Endothelial cell of umbilical vein (primary cell): ENCODE data around the gene SRGAP1. TPM values are rescaled to one million over a fixed set of nuclear protein-coding genes. Genes with fewer than 3 reads are reported as not detected.
"Not testable (repeated sequence)": the region's sequence is repeated elsewhere in the genome, so short reads cannot be mapped to it uniquely, and the experiment has no call there.

Experiments
- BruUV-seq: library from RNA; stranded (reverse); fragments of 400-500 nt; replicated peaks from 2 replicates; lab custom pipeline; 2021; lab: Mats Ljungman, UMichigan
- CTCF ChIA-PET: fragments of 300-600, 350-600 bp; sonication (Branson Sonifier 250); formaldehyde crosslinking; loops from one replicate; lab custom pipeline; 2021; ENCODE audit warnings: antibody characterized with exemption, inconsistent platforms; lab: Charles Lee
- POLR2A ChIA-PET: fragments of 300-600, 350-600 bp; sonication (Branson Sonifier 250); formaldehyde crosslinking; loops from one replicate; lab custom pipeline; 2021; ENCODE audit warnings: antibody characterized with exemption, inconsistent platforms; lab: Charles Lee
- DNase-seq: peaks from one replicate; pipeline ENCODE4 v3.0.0-alpha.2; 2011; ENCODE audit warnings: low read depth, low spot score
- FAIRE-seq: peaks from 2 replicates; lab custom pipeline; 2011; peaks lifted over from hg19 to GRCh38; lab: Jason Lieb, UNC
- H2AFZ ChIP-seq: 2 replicates; pipeline ENCODE4 v1.6.0; 2012; ENCODE audit warnings: low read depth, low read length, control low read depth, inconsistent platforms
- H3K27ac ChIP-seq: 2 replicates; pipeline ENCODE4 v1.5.1; 2011; ENCODE audit warnings: low read depth, mild to moderate bottlenecking, control low read depth, low read length, moderate library complexity; ENCODE audit not compliant: insufficient read depth
- H3K27me3 ChIP-seq, 2 experiments: 2 replicates each; pipeline versions ENCODE4 v1.6.0 to v1.6.1; 2011; ENCODE audit warnings: low read length in 2 of 2, mixed read lengths in 1 of 2; ENCODE audit not compliant: control insufficient read depth in 2 of 2, insufficient read depth in 2 of 2
- H3K36me3 ChIP-seq, 2 experiments: 2 replicates in 1 of 2; 3 replicates in 1 of 2; pipeline ENCODE4 v1.5.1; 2011; ENCODE audit warnings: low read length in 2 of 2, mild to moderate bottlenecking in 1 of 2, moderate library complexity in 1 of 2; ENCODE audit not compliant: control insufficient read depth in 2 of 2, insufficient read depth in 2 of 2; ENCODE audit errors: extremely low read depth in 1 of 2
- H3K4me1 ChIP-seq: 3 replicates; pipeline ENCODE4 v1.5.1; 2011; ENCODE audit warnings: mild to moderate bottlenecking, low read length; ENCODE audit not compliant: control insufficient read depth, insufficient read depth; ENCODE audit errors: extremely low read depth
- H3K4me2 ChIP-seq: 2 replicates; pipeline ENCODE4 v1.6.1; 2011; ENCODE audit warnings: low read length, control low read depth, mixed read lengths; ENCODE audit not compliant: insufficient read depth
- H3K4me3 ChIP-seq, 3 experiments: fragments of 200-600 bp in 1 of 3; sonication (generic), shearing (Covaris generic) in 1 of 3; replicated peaks in 1 of 3; 2 replicates each; pipeline ENCODE4 v1.5.1; 2011 to 2016; ENCODE audit warnings: control low read depth in 3 of 3, low read length in 3 of 3, mild to moderate bottlenecking in 2 of 3, inconsistent platforms in 1 of 3, low read depth in 1 of 3, moderate library complexity in 1 of 3; ENCODE audit not compliant: insufficient read depth in 1 of 3
- H3K79me2 ChIP-seq: 2 replicates; pipeline ENCODE4 v1.6.0; 2012; ENCODE audit warnings: low read length, inconsistent platforms; ENCODE audit not compliant: control insufficient read depth, insufficient read depth
- H3K9ac ChIP-seq: replicated peaks from 2 replicates; pipeline ENCODE3; 2011; ENCODE audit warnings: low read length, control low read depth; ENCODE audit not compliant: insufficient read depth; ENCODE audit errors: extremely low read depth
- H3K9me1 ChIP-seq: replicated peaks from 3 replicates; pipeline ENCODE4 v1.6.0; 2011; ENCODE audit warnings: mild to moderate bottlenecking, low read length; ENCODE audit not compliant: control insufficient read depth, insufficient read depth; ENCODE audit errors: extremely low read depth
- H3K9me3 ChIP-seq: replicated peaks from 2 replicates; pipeline ENCODE4 v1.5.1; 2012; ENCODE audit warnings: low read length, inconsistent platforms; ENCODE audit not compliant: control insufficient read depth, insufficient read depth
- H4K20me1 ChIP-seq: replicated peaks from 2 replicates; pipeline ENCODE3; 2011; ENCODE audit warnings: mild to moderate bottlenecking, low read length; ENCODE audit not compliant: control insufficient read depth, insufficient read depth; ENCODE audit errors: extremely low read depth
- CTCF ChIP-seq, 2 donors: IDR thresholded peaks; 1 replicate in 1 of 2; 2 replicates in 1 of 2; pipeline ENCODE4 v1.5.1; 2011; ENCODE audit warnings: low read length in 2 of 2, mild to moderate bottlenecking in 2 of 2, moderate library complexity in 2 of 2, control low read depth in 1 of 2, inconsistent platforms in 1 of 2, low read depth in 1 of 2; ENCODE audit not compliant: insufficient read depth in 1 of 2; ENCODE audit errors: extremely low read depth in 1 of 2
- FOS ChIP-seq: IDR thresholded peaks from 2 replicates; pipeline ENCODE4 v1.6.1; 2011; ENCODE audit warnings: mild to moderate bottlenecking, low read length, moderate library complexity, borderline replicate concordance; ENCODE audit not compliant: insufficient read depth
- JUN ChIP-seq: IDR thresholded peaks from 2 replicates; pipeline ENCODE4 v1.6.1; 2011; ENCODE audit warnings: borderline replicate concordance, low read depth; ENCODE audit not compliant: insufficient read length, insufficient read depth
- POLR2A ChIP-seq: IDR thresholded peaks from 2 replicates; pipeline ENCODE4 v1.6.1; 2012; ENCODE audit warnings: low read depth, mild to moderate bottlenecking, control low read depth, low read length
- POLR2AphosphoS5 ChIP-seq: IDR thresholded peaks from 2 replicates; pipeline ENCODE4 v1.6.1; 2012; ENCODE audit warnings: low read depth, mild to moderate bottlenecking, control low read depth, low read length, moderate library complexity; ENCODE audit not compliant: insufficient read depth
- dilution Hi-C: fragments of 300-500 bp; cut with MboI; formaldehyde crosslinking; loops from one replicate; pipeline ENCODE4 v1.15.0; 2019; ENCODE audit warnings: low sequenced_read_pairs; ENCODE audit not compliant: extremely low pct_ligation_motif_present
- intact Hi-C: fragments of 100-400 bp; cut with micrococcal nuclease; formaldehyde crosslinking; loops from one replicate; pipeline ENCODE4 v1.10.0; 2022
- polyA plus RNA-seq, 4 experiments: library from polyadenylated mRNA; depleted of rRNA in 3 of 4; stranded (reverse) in 3 of 4; unstranded in 1 of 4; fragments of >200 nt; gene quantifications; 2 replicates each; pipeline versions ENCODE4 v1.2.1 to v1.2.3, GENCODE V29; 2011 to 2012; ENCODE audit warnings: missing spikeins in 1 of 4
- total RNA-seq: library from RNA; stranded (reverse); gene quantifications from 2 replicates; pipeline ENCODE4 v1.2.3, GENCODE V29; 2021

SRGAP1 gene
- total and polyA plus RNA-seq, 2 donors (not counting 3 experiments of a cell fraction or from before 2014, with no cell fraction given): 4.9 to 16.3 TPM

- Histone ChIP-seq H3K9me1 (no peaks in the 10 kb centered on the region), H3K36me3 (no peaks in the 10 kb centered on the region), H3K4me1 (peaks cover 5% of the 10 kb centered on the region), H3K9me3 (no peaks in the 10 kb centered on the region), H3K4me3 (no peak overlapping the region), H3K27me3 (no peaks in the 10 kb centered on the region), H3K27ac (no peak overlapping the region), H3K4me2 (no peak overlapping the region), H3K9ac (no peak overlapping the region), H4K20me1 (no peaks in the 10 kb centered on the region), H2AFZ (no peak overlapping the region), H3K79me2 (peaks cover 34% of the 10 kb centered on the region)
- intact Hi-C loops: no loop called here
- TF ChIP-seq POLR2A: no peak
- TF ChIP-seq POLR2AphosphoS5: no peak
- TF ChIP-seq JUN: no peak
- TF ChIP-seq CTCF (IDR thresholded peaks at IDR 0.05; ENCODE audit: extremely low read depth in 1 of 2, insufficient read depth in 1 of 2, low read depth in 1 of 2, low read length in 2 of 2): no peak
- no peak for TF ChIP-seq FOS
- CTCF ChIA-PET: interaction anchor here (1.1 kb wide), 1 partner anchor 17 kb away, joined by 4 read pairs; no protein-coding TSS in a partner anchor
- POLR2A ChIA-PET: no interaction called here
- BruUV-seq: no TSS peak
- DNase-seq (no peak), FAIRE-seq (no peak)
- dilution Hi-C loops: no loop called here
These were observed 13.5 kb downstream of the SRGAP1 start for GRCh38 chr12:63857771-63858670.

DNA sequence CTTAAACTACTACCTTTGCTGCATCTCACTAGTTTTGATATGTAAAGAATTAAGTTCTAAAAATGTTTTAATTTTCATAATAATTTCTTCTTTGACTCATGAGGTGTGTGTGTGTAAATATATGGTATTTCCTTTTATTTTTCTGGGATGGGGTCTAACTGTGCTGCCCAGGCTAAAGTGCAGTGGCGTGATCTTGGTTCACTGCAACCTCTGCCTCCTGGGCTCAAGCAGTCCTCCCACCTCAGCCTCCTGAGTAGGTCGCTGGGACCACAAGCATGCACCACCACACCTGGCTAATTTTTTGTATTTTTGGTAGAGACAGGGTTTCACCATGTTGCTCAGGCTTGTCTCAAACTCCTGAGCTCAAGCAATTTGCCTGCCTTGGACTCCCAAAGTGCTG lies 15.4 kb downstream of the SRGAP1 start:
- DNase-seq, H3K9me1 ChIP-seq, H3K27me3 ChIP-seq, H2AFZ ChIP-seq, dilution Hi-C loops, POLR2A ChIA-PET, H3K4me2 ChIP-seq, H3K27ac ChIP-seq, BruUV-seq, H3K9me3 ChIP-seq, FAIRE-seq, CTCF ChIA-PET, H3K4me3 ChIP-seq, H3K4me1 ChIP-seq, H4K20me1 ChIP-seq, H3K36me3 ChIP-seq, H3K9ac ChIP-seq, intact Hi-C loops: not testable (repeated sequence)
- H3K79me2 ChIP-seq: peaks cover 35% of the 10 kb centered on the region
